Measurements from ENCODE around the gene PDE9A. TPM values are rescaled to one million over a fixed set of nuclear protein-coding genes. Genes with fewer than 3 reads are reported as not detected.
A peak's percentile ranks its signal among the peaks of the same experiment; 100 is the strongest.

Gene PDE9A
- total RNA-seq, 1 donor from 2014 or later: 1.9 TPM

GRCh38 chr21:42644223-42645208, 8.9 kb upstream of the PDE9A start:
- no peak for DNase-seq

GRCh38 chr21:42645211-42646075, 8.0 kb upstream of the PDE9A start:
- no peak for DNase-seq

GRCh38 chr21:42646076-42646825, 7.2 kb upstream of the PDE9A start:
- no peak for DNase-seq

GRCh38 chr21:42646836-42647235, 6.6 kb upstream of the PDE9A start:
- no peak for DNase-seq

GRCh38 chr21:42648606-42649005, 4.8 kb upstream of the PDE9A start:
- no peak for DNase-seq

GRCh38 chr21:42649122-42650032, 4.0 kb upstream of the PDE9A start:
- DNase-seq: no peak

GRCh38 chr21:42650033-42650370, 3.4 kb upstream of the PDE9A start:
- no peak for DNase-seq

- DNase-seq: no peak
Measured at GRCh38 chr21:42650441-42651421, 2.7 kb upstream of the PDE9A start.

- DNase-seq: no peak
Measured at GRCh38 chr21:42651515-42652401, 1.7 kb upstream of the PDE9A start.

- DNase-seq: peak; percentile 79
Measured at GRCh38 chr21:42652527-42653230, 742 bp upstream of the PDE9A start.

GRCh38 chr21:42654179-42654912, 925 bp downstream of the PDE9A start:
- DNase-seq: peak; percentile 11

- DNase-seq: no peak
Measured at GRCh38 chr21:42654913-42655795, 1.7 kb downstream of the PDE9A start.

GRCh38 chr21:42655796-42656770, 2.7 kb downstream of the PDE9A start:
- DNase-seq: no peak

GRCh38 chr21:42656872-42657271, 3.5 kb downstream of the PDE9A start:
- DNase-seq: no peak

GRCh38 chr21:42657676-42658319, 4.4 kb downstream of the PDE9A start:
- no peak for DNase-seq
